GM12874 (cell line): ENCODE measurements around the gene ATAD2B.

ENCODE experiments used
- TF ChIP-seq, protein P1 (sequence below): IDR thresholded peaks from 2 replicates; pipeline ENCODE4 v1.5.1; 2011; ENCODE audit warnings: low read depth, mild to moderate bottlenecking, control low read depth, low read length, moderate library complexity; ENCODE audit not compliant: insufficient read depth

ATAD2B gene

DNA sequence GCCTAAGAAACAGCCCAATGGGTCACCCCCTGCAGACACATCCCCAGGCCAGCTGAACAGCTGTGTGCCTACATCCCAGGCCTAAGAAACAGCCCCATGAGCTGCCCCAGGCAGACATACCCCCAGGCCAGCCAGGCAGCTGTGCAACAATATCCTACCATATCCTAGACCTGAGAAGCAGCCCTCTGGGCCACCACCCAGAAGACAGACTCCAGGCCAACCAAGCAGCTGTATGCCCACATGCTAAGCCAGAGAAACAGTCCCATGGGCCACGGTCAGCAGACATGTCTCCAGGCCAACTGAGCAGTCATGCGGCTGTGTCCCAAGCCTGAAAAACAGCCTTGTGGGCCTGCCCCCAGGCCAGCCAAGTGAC lies 205.5 kb downstream of the ATAD2B start:
- TF ChIP-seq, protein P1, sequence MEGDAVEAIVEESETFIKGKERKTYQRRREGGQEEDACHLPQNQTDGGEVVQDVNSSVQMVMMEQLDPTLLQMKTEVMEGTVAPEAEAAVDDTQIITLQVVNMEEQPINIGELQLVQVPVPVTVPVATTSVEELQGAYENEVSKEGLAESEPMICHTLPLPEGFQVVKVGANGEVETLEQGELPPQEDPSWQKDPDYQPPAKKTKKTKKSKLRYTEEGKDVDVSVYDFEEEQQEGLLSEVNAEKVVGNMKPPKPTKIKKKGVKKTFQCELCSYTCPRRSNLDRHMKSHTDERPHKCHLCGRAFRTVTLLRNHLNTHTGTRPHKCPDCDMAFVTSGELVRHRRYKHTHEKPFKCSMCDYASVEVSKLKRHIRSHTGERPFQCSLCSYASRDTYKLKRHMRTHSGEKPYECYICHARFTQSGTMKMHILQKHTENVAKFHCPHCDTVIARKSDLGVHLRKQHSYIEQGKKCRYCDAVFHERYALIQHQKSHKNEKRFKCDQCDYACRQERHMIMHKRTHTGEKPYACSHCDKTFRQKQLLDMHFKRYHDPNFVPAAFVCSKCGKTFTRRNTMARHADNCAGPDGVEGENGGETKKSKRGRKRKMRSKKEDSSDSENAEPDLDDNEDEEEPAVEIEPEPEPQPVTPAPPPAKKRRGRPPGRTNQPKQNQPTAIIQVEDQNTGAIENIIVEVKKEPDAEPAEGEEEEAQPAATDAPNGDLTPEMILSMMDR = no peak

DNA sequence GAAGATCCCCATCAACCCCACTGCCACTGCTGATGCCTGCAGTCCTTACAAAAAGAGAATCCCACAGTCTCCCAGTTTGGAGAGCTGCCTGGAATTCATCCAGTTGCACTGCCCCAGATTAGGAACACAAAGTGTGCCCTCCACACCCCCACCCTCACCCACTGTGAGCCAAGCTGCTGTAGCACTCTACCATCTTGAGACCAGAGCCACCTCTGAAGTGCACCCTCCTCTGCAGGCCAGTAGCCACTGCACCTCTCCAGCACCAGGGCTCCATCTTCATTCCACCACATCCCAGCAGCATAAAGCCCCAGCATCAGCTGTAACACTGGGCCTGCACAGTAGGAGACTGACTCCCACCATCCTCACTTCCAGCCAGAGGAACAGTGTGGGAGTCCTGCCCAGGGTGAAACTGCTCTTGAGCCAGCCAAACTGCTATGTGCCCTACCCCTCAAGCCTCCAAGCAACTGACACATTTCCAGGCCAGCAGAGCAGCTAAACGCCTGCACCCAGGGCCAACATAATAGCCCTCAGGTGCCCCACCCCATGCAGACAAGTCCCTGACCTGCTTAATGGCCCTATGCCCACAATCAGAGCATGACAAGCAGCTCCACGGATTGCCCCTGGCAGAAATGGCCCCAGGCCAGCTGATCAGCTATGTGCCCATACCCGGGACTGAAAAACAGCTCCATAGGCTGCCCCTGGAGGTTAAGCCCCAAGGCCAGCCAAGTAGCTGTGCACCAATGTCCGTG lies 206.0 kb downstream of the ATAD2B start:
- TF ChIP-seq, protein P1 = no peak

DNA sequence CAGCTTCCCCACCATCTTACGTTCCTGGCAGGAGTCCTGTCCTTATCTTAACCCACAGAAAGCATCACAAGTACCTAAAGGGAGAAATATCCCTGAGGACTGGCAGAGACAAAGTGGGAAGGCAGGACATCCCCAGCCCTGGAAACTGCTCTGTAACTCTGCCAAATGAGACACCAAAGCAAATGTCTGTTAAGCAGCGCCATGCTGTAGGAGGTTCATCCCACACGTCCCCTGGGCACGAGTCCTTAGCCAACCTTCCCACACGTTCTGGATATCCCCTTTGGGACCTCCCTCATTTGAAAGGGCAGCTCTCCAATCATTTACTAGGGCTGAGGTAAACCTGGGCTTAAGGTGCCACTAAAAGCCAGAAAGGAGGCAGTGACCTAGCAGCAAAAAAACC lies 207.2 kb downstream of the ATAD2B start:
- TF ChIP-seq, protein P1 = no peak

DNA sequence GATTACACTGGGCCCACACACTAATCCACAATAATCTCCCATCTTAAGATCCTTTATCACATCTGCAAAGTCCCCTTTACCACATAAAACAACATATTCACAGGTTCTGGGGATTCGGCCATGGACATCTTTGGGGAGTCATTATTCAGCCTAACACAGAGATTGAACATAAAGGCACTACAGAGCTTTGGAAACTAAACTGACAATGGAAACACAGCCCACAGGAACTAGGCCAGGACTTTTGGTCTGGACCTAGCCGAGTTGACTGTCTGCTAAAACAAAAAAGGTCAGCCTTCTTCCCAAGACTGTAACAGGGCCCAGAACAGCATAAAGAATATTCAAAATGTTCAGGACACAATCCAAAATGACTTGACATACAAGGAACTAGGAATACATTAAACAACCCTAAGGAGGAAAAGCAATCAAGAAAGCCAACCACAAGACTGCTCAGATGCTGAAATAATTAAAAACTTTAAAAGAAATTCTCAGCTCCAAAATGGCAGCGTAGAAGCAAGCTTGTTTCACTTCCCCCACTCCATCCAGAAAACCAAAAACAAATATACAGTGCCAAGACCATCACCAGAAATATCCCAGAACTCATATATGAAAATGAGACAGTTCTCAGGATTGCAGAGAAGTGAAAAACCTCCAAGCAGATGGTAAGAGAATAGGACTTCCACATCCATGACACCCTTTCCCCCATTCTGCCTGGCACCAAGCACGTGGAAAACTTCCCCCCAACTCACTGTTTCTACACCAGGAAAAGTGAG lies 207.8 kb downstream of the ATAD2B start:
- TF ChIP-seq, protein P1 = no peak

DNA sequence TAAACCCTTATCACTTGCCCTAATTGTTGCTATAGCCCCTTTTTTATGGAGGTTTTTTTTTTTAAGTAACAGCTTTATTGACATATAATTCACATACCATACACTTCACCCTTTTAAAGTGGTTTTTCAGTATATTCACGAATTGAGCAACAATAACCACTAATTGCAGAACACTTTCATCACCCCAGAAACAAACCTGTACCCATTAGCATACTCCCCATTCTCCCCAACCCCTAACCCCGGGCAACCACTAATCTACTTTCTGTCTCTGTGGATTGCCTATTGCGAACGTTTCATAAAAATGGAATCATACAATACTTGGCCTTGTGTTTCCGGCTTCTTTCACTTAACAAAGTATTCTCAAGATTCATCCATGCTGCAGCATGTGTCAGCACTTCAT lies 213.6 kb downstream of the ATAD2B start:
- TF ChIP-seq, protein P1 = no peak

DNA sequence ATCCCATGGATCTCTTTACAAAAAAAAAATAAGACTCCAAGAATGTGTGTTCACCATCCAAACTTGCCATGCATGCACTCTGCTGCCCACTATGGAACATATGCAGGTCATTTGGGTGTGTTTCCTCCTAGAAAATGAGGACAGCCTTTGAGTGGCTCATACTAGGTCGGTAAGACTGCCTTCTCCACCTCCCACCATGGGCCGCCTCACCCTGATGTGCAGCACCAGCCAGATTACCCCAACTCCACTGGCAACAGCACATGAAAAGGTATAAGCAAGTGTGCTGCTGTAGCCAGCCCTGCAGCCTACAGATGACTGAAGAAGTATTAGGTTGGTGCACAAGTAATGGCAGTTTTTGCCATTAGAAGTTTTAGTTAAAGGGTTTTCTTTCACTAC lies 214.2 kb downstream of the ATAD2B start:
- TF ChIP-seq, protein P1 = no peak

DNA sequence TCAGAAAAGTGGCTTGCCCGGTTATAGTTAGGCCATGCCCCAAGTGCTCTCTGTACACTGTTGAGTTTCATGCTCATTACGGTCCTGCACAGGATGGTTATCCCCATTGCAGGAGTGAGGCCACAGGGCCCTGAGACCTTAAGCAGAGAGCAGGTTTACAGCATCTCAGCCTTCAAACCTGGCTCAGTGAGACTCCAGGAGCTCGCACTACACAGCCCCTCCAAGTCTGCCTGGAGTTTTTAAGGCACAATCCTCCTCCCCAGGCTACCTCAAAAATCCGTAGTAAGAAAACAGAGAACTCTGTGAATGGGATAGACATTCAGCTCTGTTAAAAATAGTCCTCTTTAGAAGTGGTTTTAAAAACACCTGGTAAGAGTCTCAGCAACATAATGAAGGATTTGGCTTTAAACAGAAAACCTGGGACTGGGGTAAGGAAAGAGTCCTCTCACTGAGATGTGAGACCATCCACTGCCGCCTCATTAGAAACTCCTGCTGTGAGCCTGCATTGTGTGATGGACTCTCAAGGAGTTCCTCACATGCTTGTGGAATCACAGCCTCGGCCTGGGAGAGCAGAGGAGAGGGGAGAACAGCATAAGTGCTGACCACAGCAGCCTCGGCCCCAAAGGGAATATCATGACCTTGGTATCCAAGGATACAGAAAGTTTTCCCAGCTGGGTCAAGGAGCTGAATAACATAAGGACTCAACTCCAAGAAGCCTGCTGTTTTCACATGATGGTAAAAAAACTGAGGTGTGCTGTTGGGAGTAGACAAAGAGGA lies 214.8 kb downstream of the ATAD2B start:
- TF ChIP-seq, protein P1 = no peak
